Activated CD4-positive, alpha-beta T cell treated with anti-CD3 and anti-CD28 coated beads for 36 hours (primary cell): ENCODE measurements around the gene SNX9. TPM values are rescaled to one million over a fixed set of nuclear protein-coding genes. Genes with fewer than 3 reads are reported as not detected.

Source experiments
- ATAC-seq: fragments of 200-7000 bp; cut with Tn5 transposase; one replicate; pipeline ENCODE4 v1.10.0; 2021; ENCODE audit warnings: mild to moderate bottlenecking, moderate library complexity
- CTCF ChIA-PET: fragments of 350-600 bp; sonication (Branson Sonifier 250); formaldehyde crosslinking; loops from one replicate; lab custom pipeline; 2021; ENCODE audit warnings: antibody characterized with exemption; lab: Charles Lee
- POLR2A ChIA-PET: fragments of 350-600 bp; sonication (Branson Sonifier 250); formaldehyde crosslinking; loops from one replicate; lab custom pipeline; 2021; ENCODE audit warnings: antibody characterized with exemption, inconsistent platforms; lab: Charles Lee
- DNase-seq: peaks from one replicate; pipeline ENCODE4 v3.0.0-alpha.2; 2020
- H3K27ac Mint-ChIP-seq: one replicate; pipeline ENCODE4 v1.8.0; 2021; ENCODE audit warnings: mixed read lengths
- H3K27me3 Mint-ChIP-seq: one replicate; pipeline ENCODE4 v1.8.0; 2021; ENCODE audit warnings: mixed read lengths
- H3K36me3 Mint-ChIP-seq: one replicate; pipeline ENCODE4 v1.8.0; 2021; ENCODE audit warnings: low read depth, mixed read lengths
- H3K4me1 Mint-ChIP-seq: one replicate; pipeline ENCODE4 v1.8.0; 2021; ENCODE audit warnings: mixed read lengths
- H3K4me3 Mint-ChIP-seq: one replicate; pipeline ENCODE4 v1.8.0; 2021; ENCODE audit warnings: mild to moderate bottlenecking, moderate library complexity, mixed read lengths
- H3K9me3 Mint-ChIP-seq: one replicate; pipeline ENCODE4 v1.8.0; 2021; ENCODE audit warnings: low read depth, mixed read lengths
- intact Hi-C, 2 experiments: fragments of 100-400 bp; cut with DNase I in 1 of 2; cut with micrococcal nuclease in 1 of 2; formaldehyde crosslinking; loops; one replicate each; pipeline versions ENCODE4 v1.14.2 to v1.15.1; 2022 to 2024; cut with DNase I, micrococcal nuclease
- total RNA-seq, 2 experiments: library from RNA; stranded (reverse); gene quantifications; one replicate each; pipeline ENCODE4 v1.2.3, GENCODE V29; 2021

The SNX9 gene
- total RNA-seq, 2 experiments from 2014 or later = 39.4 to 43.3 TPM

GRCh38 chr6:157977176-157977804, 154.2 kb downstream of the SNX9 start:
- ChIA-PET CTCF (interaction anchor here (1.5 kb wide), 1 partner anchor 13 kb away, joined by 3 read pairs; no protein-coding TSS in a partner anchor), POLR2A (no interaction called here)
- Mint-ChIP-seq H3K4me3 (no peak overlapping the region), H3K4me1 (peaks cover 16% of the 10 kb centered on the region), H3K9me3 (no peaks in the 10 kb centered on the region), H3K36me3 (no peaks in the 10 kb centered on the region), H3K27ac (no peak overlapping the region), H3K27me3 (peaks cover 1% of the 10 kb centered on the region)
- intact Hi-C loops = no loop called here
- no peak for ATAC-seq
- DNase-seq = no peak

GRCh38 chr6:157978021-157978783, 155.2 kb downstream of the SNX9 start:
- Mint-ChIP-seq H3K4me3 (no peak overlapping the region), H3K36me3 (peaks cover 2% of the 10 kb centered on the region), H3K27ac (no peak overlapping the region), H3K27me3 (peaks cover 1% of the 10 kb centered on the region), H3K4me1 (peaks cover 21% of the 10 kb centered on the region), H3K9me3 (no peaks in the 10 kb centered on the region)
- DNase-seq (no peak), ATAC-seq (no peak)
- CTCF ChIA-PET = interaction anchor here (0.7 kb wide), 1 partner anchor 48 kb away, joined by 3 read pairs; no protein-coding TSS in a partner anchor
- POLR2A ChIA-PET = interaction anchor here (1.5 kb wide), 1 partner anchor 11 kb away, joined by 3 read pairs; no protein-coding TSS in a partner anchor
- intact Hi-C loops = no loop called here

- no peaks in the 10 kb centered on the region for H3K9me3 Mint-ChIP-seq
- peaks cover 1% of the 10 kb centered on the region for H3K27me3 Mint-ChIP-seq
- peak overlapping the region; percentile 70 for H3K27ac Mint-ChIP-seq
- ChIA-PET POLR2A (interaction anchor here (0.6 kb wide), 1 partner anchor 535 kb away, joined by 6 read pairs; no protein-coding TSS in a partner anchor), CTCF (interaction anchor here (0.5 to 0.7 kb wide), 2 partner anchors 9 kb away, joined by 3 read pairs; no protein-coding TSS in a partner anchor)
- intact Hi-C loops = loop anchor here (1.0 to 5.0 kb wide), 11 partner anchors 18 to 672 kb away; partner anchors contain the start of genes SNX9 (in 1 of the 2) and SYTL3 (in 1 of the 2)
- DNase-seq (peak; percentile 47), ATAC-seq (no peak)
- H3K36me3 Mint-ChIP-seq = peaks cover 3% of the 10 kb centered on the region
- H3K4me1 Mint-ChIP-seq = peaks cover 42% of the 10 kb centered on the region
- H3K4me3 Mint-ChIP-seq = peak overlapping the region; percentile 91
These were observed 157.5 kb downstream of the SNX9 start for GRCh38 chr6:157980288-157981131.

- DNase-seq = no peak
- peaks cover 1% of the 10 kb centered on the region for H3K27me3 Mint-ChIP-seq
- ATAC-seq = peak; percentile 5
- H3K4me3 Mint-ChIP-seq = peak overlapping the region; percentile 91
- no peaks in the 10 kb centered on the region for H3K9me3 Mint-ChIP-seq
- H3K36me3 Mint-ChIP-seq = peaks cover 3% of the 10 kb centered on the region
- H3K4me1 Mint-ChIP-seq = peaks cover 42% of the 10 kb centered on the region
- peak overlapping the region; percentile 70 for H3K27ac Mint-ChIP-seq
- POLR2A ChIA-PET = interaction anchor here (0.6 kb wide), 1 partner anchor 535 kb away, joined by 6 read pairs; no protein-coding TSS in a partner anchor
- intact Hi-C loops = loop anchor here (1.0 to 5.0 kb wide), 11 partner anchors 18 to 671 kb away; partner anchors contain the start of genes SNX9 (in 1 of the 2) and SYTL3 (in 1 of the 2)
- CTCF ChIA-PET = interaction anchor here (1.2 kb wide), 2 partner anchors 33 to 45 kb away, joined by 4 to 6 read pairs; no protein-coding TSS in a partner anchor
These were observed 158.0 kb downstream of the SNX9 start for GRCh38 chr6:157981132-157981394.

GRCh38 chr6:157981395-157982101, 158.5 kb downstream of the SNX9 start, which contains the start of gene SYNJ2:
SYNJ2 (plus strand) TSS chr6:157981863; CDS start chr6:157981962, 99 bp downstream.
- H3K27ac Mint-ChIP-seq = peak within 1 kb of the TSS; percentile 93
- ChIA-PET POLR2A (interaction anchor here (0.6 to 1.2 kb wide), 2 partner anchors 100 to 536 kb away, joined by 4 to 6 read pairs; no protein-coding TSS in a partner anchor), CTCF (interaction anchor here (0.6 to 2.1 kb wide), 5 partner anchors 34 to 291 kb away, joined by 3 to 6 read pairs (median 4); no protein-coding TSS in a partner anchor)
- DNase-seq = peak; percentile 90
- peaks cover 3% of the 10 kb centered on the region for H3K36me3 Mint-ChIP-seq
- peaks cover 1% of the 10 kb centered on the region for H3K27me3 Mint-ChIP-seq
- peak; percentile 84 for ATAC-seq
- H3K4me1 Mint-ChIP-seq = peaks cover 42% of the 10 kb centered on the region
- peak within 1 kb of the TSS; percentile 91 for H3K4me3 Mint-ChIP-seq
- H3K9me3 Mint-ChIP-seq = no peaks in the 10 kb centered on the region
- intact Hi-C loops = loop anchor here (1.0 to 5.0 kb wide), 12 partner anchors 19 to 671 kb away; partner anchors contain the start of genes SNX9 (in 1 of the 2) and SYTL3 (in 1 of the 2)

GRCh38 chr6:157982102-157982562, 159.1 kb downstream of the SNX9 start:
- intact Hi-C loops = loop anchor here (2.0 to 5.0 kb wide), 6 partner anchors 41 to 670 kb away; partner anchors contain the start of gene SYTL3 (in 1 of the 2)
- Mint-ChIP-seq H3K4me3 (peak overlapping the region; percentile 91), H3K27ac (peak overlapping the region; percentile 93), H3K27me3 (peaks cover 1% of the 10 kb centered on the region), H3K36me3 (peaks cover 3% of the 10 kb centered on the region), H3K9me3 (no peaks in the 10 kb centered on the region), H3K4me1 (peaks cover 42% of the 10 kb centered on the region)
- DNase-seq (peak; percentile 62), ATAC-seq (peak; percentile 15)
- CTCF ChIA-PET = interaction anchor here (0.6 to 2.1 kb wide), 8 partner anchors 12 to 292 kb away, joined by 3 to 12 read pairs (median 4); no protein-coding TSS in a partner anchor
- POLR2A ChIA-PET = interaction anchor here (1.2 kb wide), 1 partner anchor 101 kb away, joined by 4 read pairs; no protein-coding TSS in a partner anchor

- ChIA-PET CTCF (interaction anchor here (0.8 to 2.1 kb wide), 8 partner anchors 13 to 92 kb away, joined by 3 to 12 read pairs (median 4); no protein-coding TSS in a partner anchor), POLR2A (interaction anchor here (0.7 to 2.3 kb wide), 3 partner anchors 26 to 101 kb away, joined by 3 to 10 read pairs (median 4); no protein-coding TSS in a partner anchor)
- intact Hi-C loops = loop anchor here (1.0 to 5.0 kb wide), 7 partner anchors 42 to 670 kb away; partner anchors contain the start of gene SYTL3 (in 1 of the 2)
- Mint-ChIP-seq H3K27me3 (peaks cover 1% of the 10 kb centered on the region), H3K27ac (peak overlapping the region; percentile 93), H3K9me3 (no peaks in the 10 kb centered on the region), H3K36me3 (peaks cover 3% of the 10 kb centered on the region), H3K4me3 (peak overlapping the region; percentile 91), H3K4me1 (peaks cover 42% of the 10 kb centered on the region)
- ATAC-seq = no peak
- DNase-seq = peak; percentile 40
These were observed 159.7 kb downstream of the SNX9 start for GRCh38 chr6:157982563-157983405.

GRCh38 chr6:157983406-157984119, 160.5 kb downstream of the SNX9 start:
- CTCF ChIA-PET = interaction anchor here (0.6 to 2.1 kb wide), 11 partner anchors 12 to 95 kb away, joined by 3 to 12 read pairs (median 4); no protein-coding TSS in a partner anchor
- Mint-ChIP-seq H3K4me3 (peak overlapping the region; percentile 91), H3K9me3 (no peaks in the 10 kb centered on the region), H3K36me3 (peaks cover 3% of the 10 kb centered on the region), H3K27ac (peak overlapping the region; percentile 93), H3K27me3 (peaks cover 1% of the 10 kb centered on the region), H3K4me1 (peaks cover 47% of the 10 kb centered on the region)
- POLR2A ChIA-PET = interaction anchor here (0.7 to 2.3 kb wide), 2 partner anchors 25 to 43 kb away, joined by 3 to 10 read pairs; no protein-coding TSS in a partner anchor
- ATAC-seq (no peak), DNase-seq (no peak)
- intact Hi-C loops = loop anchor here (1.0 to 5.0 kb wide), 7 partner anchors 43 to 669 kb away; partner anchors contain the start of gene SYTL3 (in 1 of the 2)
